ENCODE measurements around the gene GAN.
"Not testable (repeated sequence)": the region's sequence is repeated elsewhere in the genome, so short reads cannot be mapped to it uniquely, and the experiment has no call there.

Gene GAN

GRCh38 chr16:81405002-81405401 lies 90.2 kb downstream of the GAN start:
- H3K27ac ChIP-seq (ENCODE audit: insufficient read depth in 1 of 2, low read depth in 1 of 2, low read length in 2 of 2, poor library complexity in 1 of 2, severe bottlenecking in 2 of 2); H3K27me3 ChIP-seq (replicated peaks in 2 of 5; ENCODE audit: control insufficient read depth in 4 of 5, insufficient read depth in 5 of 5, low read length in 4 of 5); H3K9me3 ChIP-seq (ENCODE audit: control extremely low read depth in 1 of 5, control insufficient read depth in 4 of 5, insufficient read depth in 2 of 5, low read depth in 1 of 5, low read length in 4 of 5); DNase-seq; H3K4me3 ChIP-seq (ENCODE audit: control insufficient read depth in 1 of 7, extremely low read depth in 1 of 7, insufficient read depth in 4 of 7, low read depth in 2 of 7, low read length in 6 of 7); POLR2A ChIA-PET; H3K4me1 ChIP-seq (ENCODE audit: control extremely low read depth in 1 of 4, control insufficient read depth in 4 of 4, insufficient read depth in 4 of 4, low read length in 3 of 4); H3K36me3 ChIP-seq (ENCODE audit: control insufficient read depth in 4 of 4, insufficient read depth in 4 of 4, low read length in 3 of 4): not testable (repeated sequence)
- 100% methylated on average over 1 of the region's 2 CpGs for WGBS (ENCODE audit: insufficient coverage)
- CTCF ChIA-PET: interaction anchor here (0.7 to 2.4 kb wide), 7 partner anchors 9 to 150 kb away, joined by 3 to 6 read pairs (median 5); no protein-coding TSS in a partner anchor

- H3K27me3 ChIP-seq (replicated peaks in 2 of 5; ENCODE audit: control insufficient read depth in 4 of 5, insufficient read depth in 5 of 5, low read length in 4 of 5): no peaks in the 10 kb centered on the region
- H3K9me3 ChIP-seq (ENCODE audit: control extremely low read depth in 1 of 5, control insufficient read depth in 4 of 5, insufficient read depth in 2 of 5, low read depth in 1 of 5, low read length in 4 of 5): no peaks in the 10 kb centered on the region
- ChIA-PET POLR2A (no interaction called here), CTCF (no interaction called here)
- no peak overlapping the region for H3K27ac ChIP-seq (ENCODE audit: insufficient read depth in 1 of 2, low read depth in 1 of 2, low read length in 2 of 2, poor library complexity in 1 of 2, severe bottlenecking in 2 of 2)
- H3K4me1 ChIP-seq (ENCODE audit: control extremely low read depth in 1 of 4, control insufficient read depth in 4 of 4, insufficient read depth in 4 of 4, low read length in 3 of 4): peaks cover 0 to 8% (median 4%) of the 10 kb centered on the region in 4 experiments
- no peak for DNase-seq
- H3K36me3 ChIP-seq (ENCODE audit: control insufficient read depth in 4 of 4, insufficient read depth in 4 of 4, low read length in 3 of 4): no peaks in the 10 kb centered on the region
- WGBS (ENCODE audit: insufficient coverage): 93% methylated on average over 11 of the region's 11 CpGs
- H3K4me3 ChIP-seq (ENCODE audit: control insufficient read depth in 1 of 7, extremely low read depth in 1 of 7, insufficient read depth in 4 of 7, low read depth in 2 of 7, low read length in 6 of 7): no peak overlapping the region
These were observed 90.9 kb downstream of the GAN start for GRCh38 chr16:81405702-81406113.

GRCh38 chr16:81408409-81408950 lies 93.7 kb downstream of the GAN start:
- CTCF ChIA-PET: interaction anchor here (1.0 kb wide), 1 partner anchor 10 kb away, joined by 4 read pairs; no protein-coding TSS in a partner anchor
- Histone ChIP-seq H3K36me3 (ENCODE audit: control insufficient read depth in 4 of 4, insufficient read depth in 4 of 4, low read length in 3 of 4) (no peaks in the 10 kb centered on the region), H3K4me3 (ENCODE audit: control insufficient read depth in 1 of 7, extremely low read depth in 1 of 7, insufficient read depth in 4 of 7, low read depth in 2 of 7, low read length in 6 of 7) (no peak overlapping the region), H3K27me3 (replicated peaks in 2 of 5; ENCODE audit: control insufficient read depth in 4 of 5, insufficient read depth in 5 of 5, low read length in 4 of 5) (no peaks in the 10 kb centered on the region), H3K27ac (ENCODE audit: insufficient read depth in 1 of 2, low read depth in 1 of 2, low read length in 2 of 2, poor library complexity in 1 of 2, severe bottlenecking in 2 of 2) (no peak overlapping the region), H3K4me1 (ENCODE audit: control extremely low read depth in 1 of 4, control insufficient read depth in 4 of 4, insufficient read depth in 4 of 4, low read length in 3 of 4) (peaks cover 0 to 6% (median 4%) of the 10 kb centered on the region in 4 experiments), H3K9me3 (ENCODE audit: control extremely low read depth in 1 of 5, control insufficient read depth in 4 of 5, insufficient read depth in 2 of 5, low read depth in 1 of 5, low read length in 4 of 5) (no peaks in the 10 kb centered on the region)
- POLR2A ChIA-PET: no interaction called here
- DNase-seq: no peak
- 87% methylated on average over 8 of the region's 9 CpGs for WGBS (ENCODE audit: insufficient coverage)

DNA sequence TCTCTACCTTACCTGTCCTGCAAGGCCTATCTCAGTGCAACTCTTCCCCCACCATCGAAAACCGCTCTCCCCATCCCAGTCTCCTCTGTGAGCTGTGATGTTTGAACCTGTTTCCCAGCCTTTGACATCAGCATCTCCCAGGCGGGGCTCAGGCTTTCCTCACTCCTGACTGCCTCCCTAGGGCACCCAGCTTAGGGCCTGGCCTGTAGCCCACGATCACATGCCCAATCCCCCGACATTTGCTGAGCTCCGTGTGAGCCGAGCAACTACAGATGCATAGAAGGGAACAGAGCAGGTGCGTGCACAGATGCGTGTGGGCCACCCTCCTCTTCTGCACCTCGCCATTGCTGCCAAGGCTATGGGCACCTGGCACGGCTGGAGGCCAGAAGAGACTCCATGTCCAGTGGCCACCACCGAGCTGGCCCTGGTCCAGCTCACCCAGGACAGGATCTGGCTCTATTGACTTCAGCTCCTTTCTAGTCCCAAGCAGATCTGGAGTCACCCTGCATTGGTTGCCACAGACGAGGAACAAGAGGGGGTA lies 94.3 kb downstream of the GAN start:
- ChIA-PET POLR2A (no interaction called here), CTCF (interaction anchor here (0.9 to 1.6 kb wide), 3 partner anchors 10 to 214 kb away, joined by 3 to 6 read pairs (median 4); no protein-coding TSS in a partner anchor)
- Histone ChIP-seq H3K4me3 (ENCODE audit: control insufficient read depth in 1 of 7, extremely low read depth in 1 of 7, insufficient read depth in 4 of 7, low read depth in 2 of 7, low read length in 6 of 7) (no peak overlapping the region), H3K27ac (ENCODE audit: insufficient read depth in 1 of 2, low read depth in 1 of 2, low read length in 2 of 2, poor library complexity in 1 of 2, severe bottlenecking in 2 of 2) (no peak overlapping the region), H3K4me1 (ENCODE audit: control extremely low read depth in 1 of 4, control insufficient read depth in 4 of 4, insufficient read depth in 4 of 4, low read length in 3 of 4) (no peaks in the 10 kb centered on the region), H3K36me3 (ENCODE audit: control insufficient read depth in 4 of 4, insufficient read depth in 4 of 4, low read length in 3 of 4) (no peaks in the 10 kb centered on the region), H3K9me3 (ENCODE audit: control extremely low read depth in 1 of 5, control insufficient read depth in 4 of 5, insufficient read depth in 2 of 5, low read depth in 1 of 5, low read length in 4 of 5) (no peaks in the 10 kb centered on the region), H3K27me3 (replicated peaks in 2 of 5; ENCODE audit: control insufficient read depth in 4 of 5, insufficient read depth in 5 of 5, low read length in 4 of 5) (no peaks in the 10 kb centered on the region)
- WGBS (ENCODE audit: insufficient coverage): 93% methylated on average over 12 of the region's 13 CpGs
- no peak for DNase-seq

DNA sequence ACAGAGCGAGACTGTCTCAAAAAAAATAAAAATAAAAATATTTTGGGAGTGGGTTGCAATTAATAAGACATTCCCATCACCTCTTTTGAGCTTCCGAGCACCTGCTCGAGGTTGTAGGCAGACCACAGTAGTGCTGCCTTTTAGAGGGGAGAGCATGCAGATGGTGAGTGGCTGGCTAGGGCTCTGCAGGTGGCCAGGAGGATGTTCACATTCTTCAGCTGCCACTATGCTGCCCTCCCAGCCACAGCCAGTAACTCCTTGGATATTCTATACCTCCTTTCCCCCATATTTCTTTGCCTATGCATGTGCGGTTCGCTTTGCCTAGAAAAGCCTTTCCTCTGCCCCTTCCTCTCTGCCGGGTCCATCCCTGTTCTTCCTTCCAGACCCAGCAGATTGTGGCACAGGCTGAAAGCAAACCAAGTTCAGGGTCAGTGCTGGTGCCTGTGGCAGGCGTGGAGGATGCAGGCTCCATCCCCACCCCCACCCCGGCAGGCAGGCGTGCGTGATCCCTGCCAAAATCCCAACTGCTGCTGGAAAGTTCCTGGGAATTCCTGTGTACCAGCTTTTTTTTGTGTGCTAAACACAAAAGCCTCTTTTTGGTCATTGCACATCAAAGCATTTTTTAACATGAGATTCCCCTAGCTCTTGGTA lies 96.0 kb downstream of the GAN start:
- no peak for DNase-seq
- Histone ChIP-seq H3K4me3 (ENCODE audit: control insufficient read depth in 1 of 7, extremely low read depth in 1 of 7, insufficient read depth in 4 of 7, low read depth in 2 of 7, low read length in 6 of 7) (no peak overlapping the region), H3K9me3 (ENCODE audit: control extremely low read depth in 1 of 5, control insufficient read depth in 4 of 5, insufficient read depth in 2 of 5, low read depth in 1 of 5, low read length in 4 of 5) (no peaks in the 10 kb centered on the region), H3K4me1 (ENCODE audit: control extremely low read depth in 1 of 4, control insufficient read depth in 4 of 4, insufficient read depth in 4 of 4, low read length in 3 of 4) (no peaks in the 10 kb centered on the region), H3K27me3 (replicated peaks in 2 of 5; ENCODE audit: control insufficient read depth in 4 of 5, insufficient read depth in 5 of 5, low read length in 4 of 5) (no peaks in the 10 kb centered on the region), H3K27ac (ENCODE audit: insufficient read depth in 1 of 2, low read depth in 1 of 2, low read length in 2 of 2, poor library complexity in 1 of 2, severe bottlenecking in 2 of 2) (no peak overlapping the region), H3K36me3 (ENCODE audit: control insufficient read depth in 4 of 4, insufficient read depth in 4 of 4, low read length in 3 of 4) (no peaks in the 10 kb centered on the region)
- ChIA-PET POLR2A (no interaction called here), CTCF (interaction anchor here (0.7 to 1.5 kb wide), 3 partner anchors 8 to 212 kb away, joined by 3 read pairs; no protein-coding TSS in a partner anchor)
- WGBS (ENCODE audit: insufficient coverage): 94% methylated on average over 7 of the region's 10 CpGs

DNA sequence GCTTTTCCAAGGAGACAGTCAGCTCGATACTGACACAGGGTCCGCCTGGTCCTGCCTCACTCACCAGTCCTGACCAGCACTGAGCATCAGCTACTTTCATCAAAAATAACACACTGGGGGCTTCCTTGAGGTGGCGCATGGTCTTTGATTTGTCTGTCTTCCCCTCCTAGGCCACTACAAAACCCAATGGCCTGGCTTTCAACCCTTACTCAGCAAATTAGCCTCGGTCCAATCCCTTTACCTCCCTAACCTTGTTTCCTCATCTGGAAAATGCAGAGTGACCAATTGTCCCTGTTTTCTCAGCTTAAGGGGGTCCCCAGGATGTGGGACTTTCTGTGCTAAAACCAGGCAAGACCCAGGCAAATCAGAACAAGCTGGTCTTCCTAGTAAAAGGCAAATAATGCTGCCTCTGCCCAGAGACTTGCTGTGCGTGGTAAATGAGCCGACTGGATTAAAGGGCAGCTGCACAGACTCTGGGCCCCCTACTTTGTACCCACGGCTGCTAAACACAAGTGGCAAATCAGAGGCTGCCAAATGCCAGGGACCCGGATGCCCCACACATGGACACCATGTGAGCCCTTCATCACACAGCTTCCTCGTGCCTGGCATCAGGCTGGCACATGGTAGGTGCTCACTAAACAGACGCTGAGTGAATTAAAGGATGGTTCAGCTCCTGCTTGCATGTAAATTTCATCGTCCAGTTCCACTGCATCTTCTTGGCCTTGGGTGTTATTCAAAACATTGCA lies 98.7 kb downstream of the GAN start:
- CTCF ChIA-PET: interaction anchor here (1.1 to 2.4 kb wide), 4 partner anchors 9 to 284 kb away, joined by 3 to 6 read pairs (median 4); no protein-coding TSS in a partner anchor
- no peaks in the 10 kb centered on the region for H3K4me1 ChIP-seq (ENCODE audit: control extremely low read depth in 1 of 4, control insufficient read depth in 4 of 4, insufficient read depth in 4 of 4, low read length in 3 of 4)
- H3K4me3 ChIP-seq (ENCODE audit: control insufficient read depth in 1 of 7, extremely low read depth in 1 of 7, insufficient read depth in 4 of 7, low read depth in 2 of 7, low read length in 6 of 7): no peak overlapping the region
- DNase-seq: no peak
- no peaks in the 10 kb centered on the region for H3K36me3 ChIP-seq (ENCODE audit: control insufficient read depth in 4 of 4, insufficient read depth in 4 of 4, low read length in 3 of 4)
- H3K9me3 ChIP-seq (ENCODE audit: control extremely low read depth in 1 of 5, control insufficient read depth in 4 of 5, insufficient read depth in 2 of 5, low read depth in 1 of 5, low read length in 4 of 5): no peaks in the 10 kb centered on the region
- POLR2A ChIA-PET: no interaction called here
- H3K27ac ChIP-seq (ENCODE audit: insufficient read depth in 1 of 2, low read depth in 1 of 2, low read length in 2 of 2, poor library complexity in 1 of 2, severe bottlenecking in 2 of 2): no peak overlapping the region
- H3K27me3 ChIP-seq (replicated peaks in 2 of 5; ENCODE audit: control insufficient read depth in 4 of 5, insufficient read depth in 5 of 5, low read length in 4 of 5): no peaks in the 10 kb centered on the region
- WGBS (ENCODE audit: insufficient coverage): 94% methylated on average over 11 of the region's 11 CpGs

DNA sequence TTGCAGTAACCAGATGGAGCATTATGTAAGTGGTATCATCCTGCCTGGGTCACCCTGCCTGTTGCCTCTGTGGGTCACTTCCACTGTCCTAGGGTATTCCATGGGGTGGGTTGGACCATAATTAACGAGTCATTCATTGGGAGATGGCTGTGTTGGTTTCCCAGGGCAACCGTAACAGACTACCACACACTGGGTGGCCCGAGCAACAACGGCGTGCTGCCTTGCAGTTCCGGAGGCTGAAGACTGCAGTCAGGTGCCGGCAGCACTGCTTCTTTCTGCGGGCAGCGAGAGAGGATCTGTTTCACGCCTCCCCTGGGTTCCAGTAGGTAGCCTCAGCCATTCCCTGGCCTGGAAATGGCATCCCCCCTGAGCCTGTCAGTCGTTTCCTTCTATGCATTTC lies 101.0 kb downstream of the GAN start:
- POLR2A ChIA-PET: no interaction called here
- H3K4me1 ChIP-seq (ENCODE audit: control extremely low read depth in 1 of 4, control insufficient read depth in 4 of 4, insufficient read depth in 4 of 4, low read length in 3 of 4): no peaks in the 10 kb centered on the region
- H3K27me3 ChIP-seq (replicated peaks in 2 of 5; ENCODE audit: control insufficient read depth in 4 of 5, insufficient read depth in 5 of 5, low read length in 4 of 5): no peaks in the 10 kb centered on the region
- H3K4me3 ChIP-seq (ENCODE audit: control insufficient read depth in 1 of 7, extremely low read depth in 1 of 7, insufficient read depth in 4 of 7, low read depth in 2 of 7, low read length in 6 of 7): no peak overlapping the region
- H3K9me3 ChIP-seq (ENCODE audit: control extremely low read depth in 1 of 5, control insufficient read depth in 4 of 5, insufficient read depth in 2 of 5, low read depth in 1 of 5, low read length in 4 of 5): no peaks in the 10 kb centered on the region
- no peaks in the 10 kb centered on the region for H3K36me3 ChIP-seq (ENCODE audit: control insufficient read depth in 4 of 4, insufficient read depth in 4 of 4, low read length in 3 of 4)
- H3K27ac ChIP-seq (ENCODE audit: insufficient read depth in 1 of 2, low read depth in 1 of 2, low read length in 2 of 2, poor library complexity in 1 of 2, severe bottlenecking in 2 of 2): no peak overlapping the region
- over 99% methylated on average over 11 of the region's 11 CpGs for WGBS (ENCODE audit: insufficient coverage)
- CTCF ChIA-PET: interaction anchor here (1.4 kb wide), 1 partner anchor 10 kb away, joined by 5 read pairs; no protein-coding TSS in a partner anchor
- DNase-seq: no peak

Data from common myeloid progenitor, CD34-positive (primary cell).